SK-N-SH treated with all-trans-retinoic acid at 6 μM for 48 hours (cell line): ENCODE data around the gene PLPP3.
A peak's percentile ranks its signal among the peaks of the same experiment; 100 is the strongest.

Source experiments
- ATAC-seq: fragments of 200-7000 bp; cut with Tn5 transposase; 3 replicates; pipeline ENCODE4 v1.9.1; 2020; ENCODE audit warnings: mild to moderate bottlenecking, moderate library complexity
- ARNTL ChIP-seq: fragments of 450-650 bp; formaldehyde crosslinking; IDR thresholded peaks from 2 replicates; pipeline ENCODE4 v1.5.0; 2020; ENCODE audit warnings: low read depth, mild to moderate bottlenecking, moderate library complexity, borderline replicate concordance
- BACH2 ChIP-seq: fragments of 250-450 bp; sonication (Bioruptor Pico); IDR thresholded peaks from 2 replicates; pipeline ENCODE4 v1.9.0; 2021; ENCODE audit warnings: mild to moderate bottlenecking, borderline replicate concordance
- CSDC2 ChIP-seq: fragments of 250-450 bp; sonication (Bioruptor Pico); IDR thresholded peaks from 2 replicates; pipeline ENCODE4 v1.5.0; 2020; ENCODE audit warnings: mild to moderate bottlenecking, moderate library complexity
- ESRRG ChIP-seq: fragments of 250-450 bp; sonication (Bioruptor Pico); IDR thresholded peaks from 2 replicates; pipeline ENCODE4 v1.6.1; 2021; ENCODE audit warnings: mild to moderate bottlenecking
- GLIS3 ChIP-seq: fragments of 250-450 bp; sonication (Bioruptor Pico); IDR thresholded peaks from 2 replicates; pipeline ENCODE4 v1.5.0; 2020; ENCODE audit warnings: mild to moderate bottlenecking, moderate library complexity
- ISL1 ChIP-seq: fragments of 250-450 bp; sonication (Bioruptor Pico); IDR thresholded peaks from 2 replicates; pipeline ENCODE4 v2.1.2; 2022; ENCODE audit warnings: mild to moderate bottlenecking, moderate library complexity
- OSR1 ChIP-seq: fragments of 250-450 bp; sonication (Bioruptor Pico); IDR thresholded peaks from 2 replicates; pipeline ENCODE4 v1.8.0; 2022; ENCODE audit warnings: moderate library complexity, mild to moderate bottlenecking, inconsistent platforms
- RARB ChIP-seq: fragments of 250-450 bp; sonication (Bioruptor Pico); IDR thresholded peaks from 2 replicates; pipeline ENCODE4 v1.8.0; 2021; ENCODE audit warnings: mild to moderate bottlenecking, moderate library complexity
- SNAI2 ChIP-seq: fragments of 250-450 bp; sonication (Bioruptor Pico); IDR thresholded peaks from 2 replicates; pipeline ENCODE4 v1.5.0; 2020; ENCODE audit warnings: mild to moderate bottlenecking, moderate library complexity
- TCF4 ChIP-seq: fragments of 250-450 bp; sonication (Bioruptor Pico); IDR thresholded peaks from 2 replicates; pipeline ENCODE4 v1.8.0; 2021; ENCODE audit warnings: mild to moderate bottlenecking, moderate library complexity, borderline replicate concordance
- TOX ChIP-seq: fragments of 250-450 bp; sonication (Bioruptor Pico); IDR thresholded peaks from 2 replicates; pipeline ENCODE4 v1.8.0; 2021; ENCODE audit warnings: mild to moderate bottlenecking, moderate library complexity, borderline replicate concordance
- ZC3H10 ChIP-seq: fragments of 250-450 bp; sonication (Bioruptor Pico); IDR thresholded peaks from 2 replicates; pipeline ENCODE4 v1.5.1; 2021; ENCODE audit warnings: mild to moderate bottlenecking, moderate library complexity
- ZFP3 ChIP-seq: fragments of 250-450 bp; sonication (Bioruptor Pico); IDR thresholded peaks from 2 replicates; pipeline ENCODE4 v1.5.0; 2020; ENCODE audit warnings: mild to moderate bottlenecking, moderate library complexity
- ZFP30 ChIP-seq: fragments of 450-650 bp; formaldehyde crosslinking; IDR thresholded peaks from 2 replicates; pipeline ENCODE4 v1.5.0; 2022; ENCODE audit warnings: mild to moderate bottlenecking, moderate library complexity
- ZNF565 ChIP-seq: fragments of 450-650 bp; formaldehyde crosslinking; conservative IDR thresholded peaks from 2 replicates; pipeline ENCODE4 v1.5.0; 2020; ENCODE audit warnings: low read depth, mild to moderate bottlenecking, moderate library complexity
- ZNF70 ChIP-seq: fragments of 450-650 bp; formaldehyde crosslinking; IDR thresholded peaks from 2 replicates; pipeline ENCODE4 v1.5.0; 2020; ENCODE audit warnings: mild to moderate bottlenecking, moderate library complexity
- ZNF8 ChIP-seq: fragments of 450-650 bp; formaldehyde crosslinking; IDR thresholded peaks from 2 replicates; pipeline ENCODE4 v1.5.0; 2020; ENCODE audit warnings: mild to moderate bottlenecking, moderate library complexity
- TF ChIP-seq, protein P1 (sequence below): fragments of 250-450 bp; sonication (Bioruptor Pico); IDR thresholded peaks from 2 replicates; pipeline ENCODE4 v1.5.1; 2020; ENCODE audit warnings: low read depth, mild to moderate bottlenecking, moderate library complexity
- TF ChIP-seq, protein P2 (sequence below): fragments of 250-450 bp; sonication (Bioruptor Pico); IDR thresholded peaks from 2 replicates; pipeline ENCODE4 v1.8.0; 2020; ENCODE audit warnings: mild to moderate bottlenecking, moderate library complexity, borderline replicate concordance
- TF ChIP-seq, protein P3 (sequence below): fragments of 250-450 bp; sonication (Bioruptor Pico); IDR thresholded peaks from 2 replicates; pipeline ENCODE4 v1.8.0; 2021; ENCODE audit warnings: low read depth, mild to moderate bottlenecking, moderate library complexity, borderline replicate concordance

The PLPP3 gene

DNA sequence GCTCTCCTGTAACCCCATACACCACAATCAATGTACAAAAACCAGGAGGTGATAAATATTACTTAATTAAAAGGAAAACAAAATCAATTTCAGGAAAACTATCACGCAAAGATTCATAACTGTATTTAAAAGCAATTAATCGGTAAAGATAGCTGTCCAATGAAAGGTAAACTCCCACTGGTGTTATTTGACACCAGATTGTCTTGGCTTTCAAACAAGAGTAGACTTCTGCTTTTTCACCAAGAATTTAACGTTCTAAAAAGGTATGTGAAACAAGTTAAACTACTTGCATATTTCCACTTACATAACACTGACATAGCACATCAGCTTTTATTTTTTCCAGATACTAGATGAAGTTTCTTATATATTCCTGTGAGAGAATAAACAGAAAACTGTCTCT is 3.5 kb downstream of the PLPP3 start:
- TF ChIP-seq, protein P1, sequence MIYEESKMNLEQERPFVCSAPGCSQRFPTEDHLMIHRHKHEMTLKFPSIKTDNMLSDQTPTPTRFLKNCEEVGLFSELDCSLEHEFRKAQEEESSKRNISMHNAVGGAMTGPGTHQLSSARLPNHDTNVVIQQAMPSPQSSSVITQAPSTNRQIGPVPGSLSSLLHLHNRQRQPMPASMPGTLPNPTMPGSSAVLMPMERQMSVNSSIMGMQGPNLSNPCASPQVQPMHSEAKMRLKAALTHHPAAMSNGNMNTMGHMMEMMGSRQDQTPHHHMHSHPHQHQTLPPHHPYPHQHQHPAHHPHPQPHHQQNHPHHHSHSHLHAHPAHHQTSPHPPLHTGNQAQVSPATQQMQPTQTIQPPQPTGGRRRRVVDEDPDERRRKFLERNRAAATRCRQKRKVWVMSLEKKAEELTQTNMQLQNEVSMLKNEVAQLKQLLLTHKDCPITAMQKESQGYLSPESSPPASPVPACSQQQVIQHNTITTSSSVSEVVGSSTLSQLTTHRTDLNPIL (CRISPR knock-in tag), result no peak
- no peak for TF ChIP-seq ZNF70 (CRISPR knock-in tag)
- no peak for TF ChIP-seq ISL1 (CRISPR knock-in tag)
- TF ChIP-seq, protein P2, sequence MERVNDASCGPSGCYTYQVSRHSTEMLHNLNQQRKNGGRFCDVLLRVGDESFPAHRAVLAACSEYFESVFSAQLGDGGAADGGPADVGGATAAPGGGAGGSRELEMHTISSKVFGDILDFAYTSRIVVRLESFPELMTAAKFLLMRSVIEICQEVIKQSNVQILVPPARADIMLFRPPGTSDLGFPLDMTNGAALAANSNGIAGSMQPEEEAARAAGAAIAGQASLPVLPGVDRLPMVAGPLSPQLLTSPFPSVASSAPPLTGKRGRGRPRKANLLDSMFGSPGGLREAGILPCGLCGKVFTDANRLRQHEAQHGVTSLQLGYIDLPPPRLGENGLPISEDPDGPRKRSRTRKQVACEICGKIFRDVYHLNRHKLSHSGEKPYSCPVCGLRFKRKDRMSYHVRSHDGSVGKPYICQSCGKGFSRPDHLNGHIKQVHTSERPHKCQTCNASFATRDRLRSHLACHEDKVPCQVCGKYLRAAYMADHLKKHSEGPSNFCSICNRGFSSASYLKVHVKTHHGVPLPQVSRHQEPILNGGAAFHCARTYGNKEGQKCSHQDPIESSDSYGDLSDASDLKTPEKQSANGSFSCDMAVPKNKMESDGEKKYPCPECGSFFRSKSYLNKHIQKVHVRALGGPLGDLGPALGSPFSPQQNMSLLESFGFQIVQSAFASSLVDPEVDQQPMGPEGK (CRISPR knock-in tag), result no peak
- no peak for TF ChIP-seq TOX (CRISPR knock-in tag)
- no peak for TF ChIP-seq OSR1 (CRISPR knock-in tag)
- TF ChIP-seq CSDC2 (CRISPR knock-in tag), result no peak
- no peak for TF ChIP-seq ARNTL (CRISPR knock-in tag)
- no peak for TF ChIP-seq ZNF8 (CRISPR knock-in tag)
- no peak for TF ChIP-seq BACH2 (CRISPR knock-in tag)
- TF ChIP-seq SNAI2 (CRISPR knock-in tag), result no peak
- TF ChIP-seq ESRRG (CRISPR knock-in tag), result no peak
- no peak for TF ChIP-seq ZNF565
- TF ChIP-seq RARB (CRISPR knock-in tag), result no peak
- no peak for TF ChIP-seq ZFP30 (CRISPR knock-in tag)
- TF ChIP-seq, protein P3, sequence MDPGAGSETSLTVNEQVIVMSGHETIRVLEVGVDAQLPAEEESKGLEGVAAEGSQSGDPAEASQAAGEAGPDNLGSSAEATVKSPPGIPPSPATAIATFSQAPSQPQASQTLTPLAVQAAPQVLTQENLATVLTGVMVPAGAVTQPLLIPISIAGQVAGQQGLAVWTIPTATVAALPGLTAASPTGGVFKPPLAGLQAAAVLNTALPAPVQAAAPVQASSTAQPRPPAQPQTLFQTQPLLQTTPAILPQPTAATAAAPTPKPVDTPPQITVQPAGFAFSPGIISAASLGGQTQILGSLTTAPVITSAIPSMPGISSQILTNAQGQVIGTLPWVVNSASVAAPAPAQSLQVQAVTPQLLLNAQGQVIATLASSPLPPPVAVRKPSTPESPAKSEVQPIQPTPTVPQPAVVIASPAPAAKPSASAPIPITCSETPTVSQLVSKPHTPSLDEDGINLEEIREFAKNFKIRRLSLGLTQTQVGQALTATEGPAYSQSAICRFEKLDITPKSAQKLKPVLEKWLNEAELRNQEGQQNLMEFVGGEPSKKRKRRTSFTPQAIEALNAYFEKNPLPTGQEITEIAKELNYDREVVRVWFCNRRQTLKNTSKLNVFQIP (CRISPR knock-in tag), result no peak
- ATAC-seq, result no peak

DNA sequence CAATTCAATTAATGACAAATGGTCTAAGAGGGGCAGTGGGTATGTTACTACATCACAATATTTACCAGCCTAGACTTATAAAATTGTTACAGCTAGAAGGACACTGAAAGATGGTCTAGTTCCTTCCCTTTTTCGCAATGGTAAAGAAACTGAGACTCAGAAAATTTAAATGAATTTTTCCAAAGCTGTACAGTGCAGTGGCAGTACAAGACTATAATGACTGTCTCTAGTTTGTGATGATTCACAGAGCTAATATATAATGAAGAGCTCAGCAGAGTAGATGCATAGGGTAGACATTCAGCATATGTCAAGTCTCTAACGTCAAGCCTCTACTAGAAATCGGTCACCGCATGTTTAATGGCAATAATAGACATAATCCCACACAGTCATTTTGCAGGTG is 4.6 kb downstream of the PLPP3 start:
- ATAC-seq, result no peak
- no peak for TF ChIP-seq TOX (CRISPR knock-in tag)
- no peak for TF ChIP-seq ESRRG (CRISPR knock-in tag)
- TF ChIP-seq ARNTL (CRISPR knock-in tag), result no peak
- TF ChIP-seq SNAI2 (CRISPR knock-in tag), result no peak
- TF ChIP-seq ZFP30 (CRISPR knock-in tag), result no peak
- TF ChIP-seq BACH2 (CRISPR knock-in tag), result no peak
- no peak for TF ChIP-seq TCF4
- TF ChIP-seq, protein P2 (CRISPR knock-in tag), result no peak
- TF ChIP-seq ZC3H10 (CRISPR knock-in tag), result no peak
- no peak for TF ChIP-seq GLIS3
- TF ChIP-seq ISL1 (CRISPR knock-in tag), result no peak

DNA sequence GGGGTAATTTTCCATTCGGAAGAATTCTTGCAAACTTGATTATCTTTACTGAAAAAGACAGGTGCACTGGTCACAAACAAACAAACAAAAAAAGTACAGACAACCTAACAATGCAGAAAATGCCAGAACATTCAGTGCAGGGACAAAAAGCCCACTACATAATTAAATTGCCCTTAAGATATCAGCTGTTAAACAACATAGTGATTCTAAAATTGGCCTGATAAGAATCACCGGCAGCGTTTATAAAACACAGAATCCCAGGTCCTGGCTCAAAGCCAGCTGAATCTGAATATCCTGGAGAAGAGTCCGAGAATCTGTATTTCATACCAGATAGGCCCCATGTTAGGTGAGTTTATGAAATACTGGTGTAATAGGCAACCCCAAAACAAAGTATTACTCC is 6.1 kb downstream of the PLPP3 start:
- no peak for ATAC-seq
- TF ChIP-seq GLIS3 (no peak), ESRRG (CRISPR knock-in tag) (no peak), ISL1 (CRISPR knock-in tag) (peak; percentile 76), CSDC2 (CRISPR knock-in tag) (no peak), SNAI2 (CRISPR knock-in tag) (peak; percentile 56; the same call in 1 of the 2 replicates), TCF4 (peak; percentile 86)
- TF ChIP-seq, all 23 proteins: peak for 3

DNA sequence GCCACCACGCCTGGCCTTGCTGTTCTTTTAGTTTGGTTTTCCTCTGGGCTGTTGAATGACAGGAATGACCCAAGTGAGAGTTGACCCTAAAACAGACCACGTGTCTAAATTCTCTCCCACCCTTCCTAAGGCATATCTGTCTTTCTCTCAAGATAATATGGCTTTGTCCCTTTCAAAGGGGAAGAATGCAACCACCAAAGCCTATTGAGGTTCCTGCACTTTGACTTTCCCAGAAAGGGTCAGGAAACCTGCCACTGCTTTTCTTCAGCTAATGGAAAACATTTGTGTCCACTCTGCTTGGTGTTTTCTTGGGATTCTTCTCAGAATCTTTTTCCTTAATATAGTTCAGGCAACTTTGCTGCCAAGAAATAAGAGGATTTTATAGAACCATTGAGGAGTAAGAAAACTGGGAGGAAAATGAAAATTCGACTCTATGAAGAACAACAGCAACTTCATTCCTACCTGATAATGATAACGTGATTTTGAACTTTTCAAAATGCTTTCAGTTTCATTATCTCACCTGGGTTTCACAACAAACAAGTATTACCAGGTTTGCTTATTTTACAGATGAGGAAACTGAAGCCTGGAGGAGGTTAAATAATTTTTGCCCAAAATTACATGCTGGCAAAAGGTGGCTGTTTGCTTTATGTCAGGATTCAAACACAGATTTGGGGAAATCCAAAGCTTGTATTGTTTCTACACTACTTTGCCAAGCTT is 6.9 kb downstream of the PLPP3 start:
- ATAC-seq, result no peak
- no peak for TF ChIP-seq ZFP3 (CRISPR knock-in tag)
- TF ChIP-seq GLIS3, result no peak
- no peak for TF ChIP-seq ZNF565
- no peak for TF ChIP-seq ISL1 (CRISPR knock-in tag)
- no peak for TF ChIP-seq CSDC2 (CRISPR knock-in tag)
- TF ChIP-seq ARNTL (CRISPR knock-in tag), result no peak
- TF ChIP-seq, protein P3 (CRISPR knock-in tag), result no peak
- no peak for TF ChIP-seq ESRRG (CRISPR knock-in tag)
- TF ChIP-seq, protein P1 (CRISPR knock-in tag), result no peak
- no peak for TF ChIP-seq ZNF8 (CRISPR knock-in tag)
- TF ChIP-seq OSR1 (CRISPR knock-in tag), result no peak
